Brain microvascular endothelial cell (primary cell): Measurements from ENCODE around the gene ZFHX2.

Source experiments
- DNase-seq: peaks from one replicate; pipeline ENCODE4 v3.0.0-alpha.2; 2020
- H3K27ac ChIP-seq: fragments of 250-450 bp; sonication (Bioruptor Pico); 2 replicates; pipeline ENCODE4 v1.5.1; 2020; ENCODE audit warnings: mild to moderate bottlenecking, moderate library complexity
- H3K27me3 ChIP-seq: fragments of 250-450 bp; sonication (Bioruptor Pico); replicated peaks from 2 replicates; pipeline ENCODE4 v1.5.1; 2020; ENCODE audit warnings: mild to moderate bottlenecking
- H3K36me3 ChIP-seq: fragments of 250-450 bp; sonication (Bioruptor Pico); replicated peaks from 2 replicates; pipeline ENCODE4 v1.5.1; 2020; ENCODE audit warnings: mild to moderate bottlenecking
- H3K4me3 ChIP-seq: 2 replicates; pipeline ENCODE4 v1.5.1; 2011; ENCODE audit warnings: low read depth, mild to moderate bottlenecking, control low read depth, low read length, moderate library complexity
- in situ Hi-C: cut with HindIII; loops from 2 replicates; pipeline ENCODE4 v1.10.0; 2017; ENCODE audit warnings: low sequenced_read_pairs, low pct_ligation_motif_present
- TF ChIP-seq, protein P1 (sequence below): IDR thresholded peaks from 2 replicates; pipeline ENCODE4 v1.5.1; 2011; ENCODE audit warnings: low read depth, mild to moderate bottlenecking, moderate library complexity, low read length, control low read depth, inconsistent platforms; ENCODE audit errors: missing control alignments

The ZFHX2 gene

DNA sequence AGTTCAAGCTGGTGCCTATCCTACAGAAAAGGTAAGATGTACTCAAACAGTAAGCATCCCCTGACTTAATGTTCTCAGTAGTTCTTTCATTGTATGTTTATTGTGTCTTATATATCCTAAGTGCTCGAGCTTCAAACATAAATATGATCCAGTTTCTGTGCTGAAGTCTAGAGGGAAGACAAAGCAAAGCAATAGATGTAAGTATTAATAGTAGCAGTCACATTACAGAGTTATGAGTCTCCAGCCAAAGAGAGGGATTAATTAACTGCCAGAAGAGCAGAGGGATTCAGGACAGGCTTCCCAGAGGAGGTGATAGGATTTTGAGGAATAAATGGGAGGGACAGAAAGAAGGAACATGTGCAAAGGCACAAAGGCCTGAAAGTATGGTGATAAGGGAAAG, 80.6 kb downstream of the ZFHX2 start:
- Histone ChIP-seq H3K4me3 (no peak overlapping the region), H3K36me3 (peaks cover 40% of the 10 kb centered on the region), H3K27ac (no peak overlapping the region), H3K27me3 (no peaks in the 10 kb centered on the region)
- TF ChIP-seq, protein P1, sequence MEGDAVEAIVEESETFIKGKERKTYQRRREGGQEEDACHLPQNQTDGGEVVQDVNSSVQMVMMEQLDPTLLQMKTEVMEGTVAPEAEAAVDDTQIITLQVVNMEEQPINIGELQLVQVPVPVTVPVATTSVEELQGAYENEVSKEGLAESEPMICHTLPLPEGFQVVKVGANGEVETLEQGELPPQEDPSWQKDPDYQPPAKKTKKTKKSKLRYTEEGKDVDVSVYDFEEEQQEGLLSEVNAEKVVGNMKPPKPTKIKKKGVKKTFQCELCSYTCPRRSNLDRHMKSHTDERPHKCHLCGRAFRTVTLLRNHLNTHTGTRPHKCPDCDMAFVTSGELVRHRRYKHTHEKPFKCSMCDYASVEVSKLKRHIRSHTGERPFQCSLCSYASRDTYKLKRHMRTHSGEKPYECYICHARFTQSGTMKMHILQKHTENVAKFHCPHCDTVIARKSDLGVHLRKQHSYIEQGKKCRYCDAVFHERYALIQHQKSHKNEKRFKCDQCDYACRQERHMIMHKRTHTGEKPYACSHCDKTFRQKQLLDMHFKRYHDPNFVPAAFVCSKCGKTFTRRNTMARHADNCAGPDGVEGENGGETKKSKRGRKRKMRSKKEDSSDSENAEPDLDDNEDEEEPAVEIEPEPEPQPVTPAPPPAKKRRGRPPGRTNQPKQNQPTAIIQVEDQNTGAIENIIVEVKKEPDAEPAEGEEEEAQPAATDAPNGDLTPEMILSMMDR: no peak
- in situ Hi-C loops: no loop called here
- no peak for DNase-seq
